ENCODE results near the gene OR2A1.
"Not testable (repeated sequence)": the region's sequence is repeated elsewhere in the genome, so short reads cannot be mapped to it uniquely, and the experiment has no call there.

Gene OR2A1

GRCh38 chr7:144293794-144294499 lies 18.3 kb upstream of the OR2A1 start:
- not testable (repeated sequence) for H3K36me3 ChIP-seq (ENCODE audit: control insufficient read depth, insufficient read depth, low read length); H3K4me3 ChIP-seq (ENCODE audit: low read depth, low read length); H3K9me3 ChIP-seq (ENCODE audit: control insufficient read depth, insufficient read depth, low read length); H3K9ac ChIP-seq (ENCODE audit: low read depth, low read length); H3K27me3 ChIP-seq (ENCODE audit: control insufficient read depth, insufficient read depth, low read length); H3K27ac ChIP-seq (ENCODE audit: low read depth, low read length); H3K4me1 ChIP-seq (ENCODE audit: control insufficient read depth, insufficient read depth, low read length)

DNA sequence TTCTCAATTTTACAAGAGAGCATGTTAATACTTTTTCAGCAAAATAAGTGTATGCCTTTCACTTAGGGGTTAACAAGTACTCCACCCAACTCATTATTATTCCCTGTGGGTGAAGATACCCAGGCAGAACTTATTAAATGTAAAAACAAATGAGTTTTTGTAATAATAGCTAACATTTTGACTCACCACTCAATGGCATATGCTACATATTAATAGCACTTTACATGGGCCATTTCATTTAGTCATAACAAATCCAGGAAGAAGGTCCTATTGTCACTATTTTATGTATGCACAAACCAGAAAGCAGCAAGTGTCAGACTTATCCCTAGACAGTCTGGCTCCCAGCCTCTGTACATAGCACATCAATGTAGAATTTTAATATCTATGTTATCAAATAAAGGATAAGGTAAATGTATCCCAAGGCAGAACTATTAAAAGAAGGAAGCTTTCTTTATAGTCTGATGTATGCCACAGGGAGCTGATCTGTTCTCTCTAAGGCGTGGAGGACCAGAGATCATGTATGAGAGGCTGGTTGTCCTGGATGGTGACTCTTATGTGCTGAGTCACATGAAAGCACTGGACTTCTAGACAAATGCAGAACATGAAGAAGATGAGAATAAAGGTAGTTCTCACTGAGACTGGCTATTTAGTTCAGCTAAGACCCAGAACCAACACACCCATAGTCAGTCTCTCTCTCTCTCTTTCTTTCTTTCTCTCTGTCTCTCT lies 9.5 kb upstream of the OR2A1 start:
- not testable (repeated sequence) for H3K9me3 ChIP-seq (ENCODE audit: control insufficient read depth, insufficient read depth, low read length); H3K4me1 ChIP-seq (ENCODE audit: control insufficient read depth, insufficient read depth, low read length); H3K27me3 ChIP-seq (ENCODE audit: control insufficient read depth, insufficient read depth, low read length); H3K36me3 ChIP-seq (ENCODE audit: control insufficient read depth, insufficient read depth, low read length); H3K27ac ChIP-seq (ENCODE audit: low read depth, low read length); H3K4me3 ChIP-seq (ENCODE audit: low read depth, low read length); H3K9ac ChIP-seq (ENCODE audit: low read depth, low read length)

- H3K4me3 ChIP-seq (ENCODE audit: low read depth, low read length); H3K27me3 ChIP-seq (ENCODE audit: control insufficient read depth, insufficient read depth, low read length); H3K9me3 ChIP-seq (ENCODE audit: control insufficient read depth, insufficient read depth, low read length); H3K9ac ChIP-seq (ENCODE audit: low read depth, low read length); H3K27ac ChIP-seq (ENCODE audit: low read depth, low read length); H3K36me3 ChIP-seq (ENCODE audit: control insufficient read depth, insufficient read depth, low read length); H3K4me1 ChIP-seq (ENCODE audit: control insufficient read depth, insufficient read depth, low read length): not testable (repeated sequence)
Observed at GRCh38 chr7:144303607-144304006, 8.6 kb upstream of the OR2A1 start.

DNA sequence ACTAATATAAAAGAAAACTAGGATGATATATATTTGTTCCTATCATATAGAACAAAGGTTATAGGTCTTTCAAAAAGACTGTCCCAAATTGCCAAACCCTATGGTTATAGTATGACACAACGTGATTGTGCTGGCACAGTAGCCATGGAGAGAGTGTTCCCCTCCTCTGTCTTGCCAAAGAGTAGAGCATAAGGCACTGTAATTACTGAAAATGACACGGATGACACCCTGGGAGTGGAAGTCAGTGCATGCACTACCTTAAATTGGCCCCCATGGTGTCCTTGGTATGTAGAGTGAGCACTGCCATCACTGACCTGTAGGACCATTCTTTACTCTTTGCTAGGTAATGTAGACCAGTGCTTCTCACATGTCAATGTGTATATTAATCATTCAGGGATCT lies 7.1 kb upstream of the OR2A1 start:
- H3K9ac ChIP-seq (ENCODE audit: low read depth, low read length); H3K36me3 ChIP-seq (ENCODE audit: control insufficient read depth, insufficient read depth, low read length); H3K27me3 ChIP-seq (ENCODE audit: control insufficient read depth, insufficient read depth, low read length); H3K4me3 ChIP-seq (ENCODE audit: low read depth, low read length); H3K9me3 ChIP-seq (ENCODE audit: control insufficient read depth, insufficient read depth, low read length); H3K4me1 ChIP-seq (ENCODE audit: control insufficient read depth, insufficient read depth, low read length); H3K27ac ChIP-seq (ENCODE audit: low read depth, low read length): not testable (repeated sequence)

- not testable (repeated sequence) for H3K27me3 ChIP-seq (ENCODE audit: control insufficient read depth, insufficient read depth, low read length); H3K4me3 ChIP-seq (ENCODE audit: low read depth, low read length)
Observed at GRCh38 chr7:144309702-144310101, 2.5 kb upstream of the OR2A1 start.

DNA sequence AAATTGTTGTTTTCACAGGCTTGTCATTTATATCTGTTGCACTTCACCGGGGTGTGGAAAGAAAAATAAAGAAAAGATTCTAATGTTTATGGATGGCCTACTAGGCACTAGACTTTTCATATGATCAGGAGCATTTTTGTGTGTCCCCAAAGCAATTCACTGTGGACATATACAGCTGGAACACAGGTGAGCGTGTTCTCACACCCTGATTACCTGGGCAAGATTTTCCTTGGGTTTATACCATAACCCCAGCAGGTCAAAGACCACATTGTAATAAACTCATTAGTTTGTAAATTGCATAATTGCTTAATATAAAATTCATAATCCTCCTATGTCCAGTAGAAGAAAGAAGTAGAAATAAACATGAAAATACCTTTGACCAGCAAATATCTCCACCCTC lies 1.0 kb upstream of the OR2A1 start:
- H3K4me1 ChIP-seq (ENCODE audit: control insufficient read depth, insufficient read depth, low read length); H3K9me3 ChIP-seq (ENCODE audit: control insufficient read depth, insufficient read depth, low read length); H3K27ac ChIP-seq (ENCODE audit: low read depth, low read length); H3K9ac ChIP-seq (ENCODE audit: low read depth, low read length); H3K4me3 ChIP-seq (ENCODE audit: low read depth, low read length); H3K36me3 ChIP-seq (ENCODE audit: control insufficient read depth, insufficient read depth, low read length); H3K27me3 ChIP-seq (ENCODE audit: control insufficient read depth, insufficient read depth, low read length): not testable (repeated sequence)

More at GRCh38 chr7:144309702-144310101, 2.5 kb upstream of the OR2A1 start:
- H3K27ac ChIP-seq (ENCODE audit: low read depth, low read length); H3K9ac ChIP-seq (ENCODE audit: low read depth, low read length); H3K4me1 ChIP-seq (ENCODE audit: control insufficient read depth, insufficient read depth, low read length); H3K36me3 ChIP-seq (ENCODE audit: control insufficient read depth, insufficient read depth, low read length); H3K9me3 ChIP-seq (ENCODE audit: control insufficient read depth, insufficient read depth, low read length): not testable (repeated sequence)

DNA sequence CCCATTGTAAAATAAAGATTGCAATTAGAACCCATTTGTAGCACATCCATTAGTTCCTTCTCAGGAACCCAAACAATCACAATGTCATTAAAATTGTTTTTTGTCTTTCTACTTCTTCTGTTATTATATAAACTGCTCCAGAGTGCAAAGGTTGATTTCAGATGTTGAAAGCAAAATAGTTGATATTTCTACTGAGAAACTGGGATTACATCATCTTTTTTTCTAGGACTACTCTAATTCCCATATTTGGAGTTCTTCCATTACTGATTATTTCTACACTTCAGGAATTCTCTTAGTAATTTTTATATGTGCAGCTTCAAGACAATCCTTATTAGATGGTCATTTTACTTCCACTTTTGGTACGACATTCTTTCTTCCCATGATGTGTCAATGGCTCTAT lies 5.3 kb downstream of the OR2A1 start:
- not testable (repeated sequence) for H3K36me3 ChIP-seq (ENCODE audit: control insufficient read depth, insufficient read depth, low read length); H3K4me3 ChIP-seq (ENCODE audit: low read depth, low read length); H3K27ac ChIP-seq (ENCODE audit: low read depth, low read length); H3K27me3 ChIP-seq (ENCODE audit: control insufficient read depth, insufficient read depth, low read length); H3K4me1 ChIP-seq (ENCODE audit: control insufficient read depth, insufficient read depth, low read length); H3K9ac ChIP-seq (ENCODE audit: low read depth, low read length); H3K9me3 ChIP-seq (ENCODE audit: control insufficient read depth, insufficient read depth, low read length)

GRCh38 chr7:144319547-144319946 lies 7.3 kb downstream of the OR2A1 start:
- H3K9me3 ChIP-seq (ENCODE audit: control insufficient read depth, insufficient read depth, low read length); H3K4me1 ChIP-seq (ENCODE audit: control insufficient read depth, insufficient read depth, low read length); H3K9ac ChIP-seq (ENCODE audit: low read depth, low read length); H3K36me3 ChIP-seq (ENCODE audit: control insufficient read depth, insufficient read depth, low read length); H3K27ac ChIP-seq (ENCODE audit: low read depth, low read length); H3K4me3 ChIP-seq (ENCODE audit: low read depth, low read length); H3K27me3 ChIP-seq (ENCODE audit: control insufficient read depth, insufficient read depth, low read length): not testable (repeated sequence)

DNA sequence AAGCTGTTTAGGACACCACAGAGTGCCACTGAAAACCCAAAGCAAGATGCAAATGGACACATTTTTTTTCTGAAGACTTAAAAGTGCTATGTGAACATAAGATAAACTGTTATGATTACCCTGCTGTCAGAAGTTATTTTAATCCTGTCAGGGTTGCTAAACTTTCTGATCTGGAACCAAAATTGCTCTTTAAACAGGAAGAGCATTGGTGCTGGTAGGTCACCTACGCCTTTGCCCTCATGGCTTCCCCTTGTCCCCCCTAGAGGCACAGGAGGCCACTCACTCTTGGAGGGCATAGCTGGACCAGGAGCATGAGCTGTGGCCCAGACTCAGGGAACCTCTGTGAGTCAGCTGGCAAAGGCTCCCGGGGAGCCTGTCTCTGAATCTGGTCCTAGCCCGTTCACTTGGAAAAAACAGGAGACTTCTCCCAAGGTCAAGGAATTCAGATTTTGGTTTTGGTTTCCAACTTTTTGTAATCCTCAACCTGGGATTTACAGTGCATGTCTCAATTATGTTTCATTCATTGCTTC lies 9.5 kb downstream of the OR2A1 start:
- not testable (repeated sequence) for H3K4me1 ChIP-seq (ENCODE audit: control insufficient read depth, insufficient read depth, low read length); H3K27ac ChIP-seq (ENCODE audit: low read depth, low read length); H3K4me3 ChIP-seq (ENCODE audit: low read depth, low read length)

DNA sequence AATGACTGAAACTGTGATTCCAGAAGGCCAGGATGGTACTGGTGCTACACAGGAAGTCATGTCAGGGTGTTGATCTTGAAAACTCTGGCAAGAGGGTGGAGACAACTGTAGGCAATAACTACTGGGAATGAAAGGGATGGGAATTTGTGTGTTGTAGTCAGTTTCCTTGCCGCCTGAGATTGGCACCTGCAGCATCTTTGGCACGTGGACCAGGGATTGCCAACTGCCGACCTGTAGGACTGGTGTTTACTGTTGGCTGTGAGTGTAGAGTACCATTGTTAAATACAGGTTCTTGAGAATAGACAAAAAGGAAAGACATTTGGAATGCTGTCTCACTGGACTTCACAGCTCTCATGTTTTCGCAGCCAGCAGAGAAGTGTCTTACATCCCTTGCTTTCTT lies 11.1 kb downstream of the OR2A1 start:
- not testable (repeated sequence) for H3K27ac ChIP-seq (ENCODE audit: low read depth, low read length); H3K27me3 ChIP-seq (ENCODE audit: control insufficient read depth, insufficient read depth, low read length); H3K4me1 ChIP-seq (ENCODE audit: control insufficient read depth, insufficient read depth, low read length); H3K9ac ChIP-seq (ENCODE audit: low read depth, low read length); H3K9me3 ChIP-seq (ENCODE audit: control insufficient read depth, insufficient read depth, low read length); H3K4me3 ChIP-seq (ENCODE audit: low read depth, low read length); H3K36me3 ChIP-seq (ENCODE audit: control insufficient read depth, insufficient read depth, low read length)

More for the DNA sequence above, 9.5 kb downstream of the OR2A1 start:
- H3K9me3 ChIP-seq (ENCODE audit: control insufficient read depth, insufficient read depth, low read length); H3K9ac ChIP-seq (ENCODE audit: low read depth, low read length); H3K36me3 ChIP-seq (ENCODE audit: control insufficient read depth, insufficient read depth, low read length); H3K27me3 ChIP-seq (ENCODE audit: control insufficient read depth, insufficient read depth, low read length): not testable (repeated sequence)

DNA sequence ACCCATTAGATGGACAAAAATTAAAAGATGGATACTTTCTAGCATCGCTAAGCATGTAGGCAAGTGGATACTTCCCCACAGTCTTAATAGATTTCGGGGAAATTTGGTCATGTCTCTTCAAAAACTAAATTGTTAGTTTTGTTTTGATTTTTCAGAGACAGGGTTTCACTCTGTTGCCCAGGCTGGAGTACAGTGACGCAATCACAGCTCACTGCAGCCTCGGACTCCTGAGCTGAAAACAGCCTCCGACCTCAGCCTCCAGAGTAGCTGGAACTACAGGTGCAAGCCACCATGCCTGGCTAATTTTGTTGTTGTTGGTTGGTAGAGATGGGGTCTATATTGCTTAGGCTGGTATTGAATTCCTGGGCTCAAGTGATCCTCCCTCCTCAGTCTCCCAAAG lies 13.6 kb downstream of the OR2A1 start:
- not testable (repeated sequence) for H3K27ac ChIP-seq (ENCODE audit: low read depth, low read length); H3K27me3 ChIP-seq (ENCODE audit: control insufficient read depth, insufficient read depth, low read length); H3K4me3 ChIP-seq (ENCODE audit: low read depth, low read length); H3K36me3 ChIP-seq (ENCODE audit: control insufficient read depth, insufficient read depth, low read length); H3K9ac ChIP-seq (ENCODE audit: low read depth, low read length); H3K9me3 ChIP-seq (ENCODE audit: control insufficient read depth, insufficient read depth, low read length); H3K4me1 ChIP-seq (ENCODE audit: control insufficient read depth, insufficient read depth, low read length)

All from HUES48 (cell line).